HG02623 (cell line): ENCODE data around the gene IGFL3.

Experiments used
- ATAC-seq: cut with Tn5 transposase; IDR thresholded peaks from one replicate; pipeline ENCODE4 v1.9.1; 2021; ENCODE audit warnings: moderate library complexity; ENCODE audit not compliant: unreplicated experiment

Gene IGFL3

GRCh38 chr19:46077815-46078167 is 46.7 kb downstream of the IGFL3 start:
- no peak for ATAC-seq

- no peak for ATAC-seq
Measured at GRCh38 chr19:46076951-46077814, 47.3 kb downstream of the IGFL3 start.

DNA sequence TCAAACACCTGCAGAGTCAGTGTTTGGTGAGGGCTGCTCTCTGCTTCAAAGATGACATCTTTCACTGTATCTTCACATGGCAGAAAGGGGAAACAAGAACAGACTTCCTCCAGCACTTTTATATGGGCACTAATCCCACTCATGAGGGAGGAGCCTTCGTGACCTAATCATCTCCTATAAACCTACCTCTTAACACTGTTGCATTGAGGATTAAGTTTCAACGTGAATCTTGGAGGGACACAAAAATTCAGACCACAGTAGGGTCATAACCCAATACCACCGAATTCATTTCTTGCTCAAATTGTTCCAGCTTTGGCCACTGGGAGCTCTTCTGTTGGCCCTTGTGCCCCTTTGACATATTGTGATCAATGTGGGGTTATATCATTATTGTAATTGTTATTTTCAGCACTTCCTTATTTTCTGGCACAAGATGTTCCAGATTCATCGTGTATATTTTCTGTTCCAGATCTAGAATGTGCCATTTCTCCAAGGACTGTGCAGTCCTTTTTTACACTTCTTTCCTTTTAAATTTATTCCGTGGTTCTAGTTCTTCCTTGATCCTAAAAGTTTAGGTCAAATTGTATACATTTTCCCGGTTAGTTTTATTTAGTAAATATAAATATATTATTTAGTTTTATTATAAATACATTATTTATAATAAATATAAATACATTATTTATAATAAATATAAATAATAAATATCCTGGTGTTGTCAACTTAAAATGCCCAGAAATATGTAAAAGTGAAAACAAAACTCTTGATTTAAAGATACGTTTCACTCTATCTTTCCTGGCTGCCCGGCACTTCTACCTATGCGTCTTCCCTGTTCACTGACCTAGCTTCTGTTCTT is 48.2 kb downstream of the IGFL3 start:
- no peak for ATAC-seq

DNA sequence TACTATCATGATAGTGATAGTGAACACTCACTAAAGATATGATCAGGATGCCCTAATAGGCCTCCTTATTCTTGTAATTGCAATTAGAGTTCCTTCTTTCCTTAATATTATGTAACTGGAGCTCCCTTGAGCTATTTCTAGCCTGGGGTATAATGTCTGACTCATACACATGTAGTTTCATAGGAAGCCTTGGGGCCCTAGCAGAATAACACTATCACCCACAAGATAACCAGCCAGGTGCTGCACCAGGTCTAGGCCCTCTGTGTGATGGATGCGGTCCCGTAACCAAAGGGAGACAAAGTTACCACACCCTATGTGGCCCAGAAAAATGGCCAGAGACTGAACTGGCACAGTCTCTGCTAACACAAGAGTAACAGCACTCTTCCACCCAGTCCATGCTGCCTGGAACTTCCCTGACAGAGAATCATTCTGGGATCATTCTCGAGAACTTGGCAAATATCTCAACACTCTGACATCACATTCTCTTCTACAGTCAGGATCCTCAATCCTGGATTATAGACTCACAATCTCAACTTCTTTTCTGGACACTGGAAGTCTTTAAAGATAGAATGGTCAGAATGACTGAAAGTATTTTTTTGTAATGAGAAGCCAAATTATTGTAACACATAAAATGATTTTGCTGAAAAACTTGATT is 51.1 kb downstream of the IGFL3 start:
- ATAC-seq = no peak
